OCI-LY7 (cell line): ENCODE measurements around the gene GALNT1. TPM values are rescaled to one million over a fixed set of nuclear protein-coding genes. Genes with fewer than 3 reads are reported as not detected.

Source experiments
- BruUV-seq: library from RNA; stranded (reverse); fragments of 400-500 nt; replicated peaks from 2 replicates; lab custom pipeline; 2021; lab: Mats Ljungman, UMichigan
- CTCF ChIA-PET: fragments of 300-600 bp; sonication (Branson Sonifier 250); formaldehyde crosslinking; loops from one replicate; lab custom pipeline; 2022; ENCODE audit warnings: antibody characterized with exemption; ENCODE audit not compliant: unreplicated experiment; lab: Charles Lee
- POLR2A ChIA-PET: fragments of 300-600 bp; sonication (Branson Sonifier 250); formaldehyde crosslinking; loops from one replicate; lab custom pipeline; 2022; ENCODE audit warnings: antibody characterized with exemption; lab: Charles Lee
- DNase-seq: peaks from one replicate; pipeline ENCODE4 v3.0.0-alpha.2; 2015; ENCODE audit warnings: low spot score
- H2AFZ ChIP-seq: fragments of 200-600 bp; sonication (generic), shearing (Covaris generic); 2 replicates; pipeline ENCODE4 v1.6.1; 2014; ENCODE audit warnings: mild to moderate bottlenecking, antibody characterized with exemption, low read length, moderate library complexity
- H3K27ac ChIP-seq: fragments of 200-600 bp; sonication (generic); 2 replicates; pipeline ENCODE4 v1.5.1; 2014; ENCODE audit warnings: mixed run types, low read depth, mild to moderate bottlenecking, moderate library complexity, low read length, inconsistent platforms; ENCODE audit not compliant: poor library complexity, severe bottlenecking
- H3K36me3 ChIP-seq: fragments of 200-600 bp; sonication (generic); 2 replicates; pipeline ENCODE4 v1.6.1; 2014; ENCODE audit warnings: mild to moderate bottlenecking, antibody characterized with exemption, low read length, moderate library complexity, mixed read lengths; ENCODE audit not compliant: insufficient read depth
- H3K4me1 ChIP-seq: fragments of 200-600 bp; sonication (generic); 2 replicates; pipeline ENCODE4 v1.5.1; 2014; ENCODE audit warnings: mild to moderate bottlenecking, low read length; ENCODE audit not compliant: insufficient read depth, poor library complexity, severe bottlenecking
- H3K4me2 ChIP-seq: fragments of 200-600 bp; sonication (generic); 2 replicates; pipeline ENCODE4 v1.6.1; 2014; ENCODE audit warnings: mild to moderate bottlenecking, low read length
- H3K4me3 ChIP-seq: fragments of 200-600 bp; sonication (generic); 2 replicates; pipeline ENCODE4 v1.5.1; 2014; ENCODE audit warnings: mild to moderate bottlenecking, low read depth, low read length; ENCODE audit not compliant: poor library complexity, severe bottlenecking
- H3K79me2 ChIP-seq: fragments of 200-600 bp; sonication (generic); 2 replicates; pipeline ENCODE4 v1.6.1; 2016; ENCODE audit warnings: low read depth, mild to moderate bottlenecking, low read length, moderate library complexity, mixed read lengths; ENCODE audit not compliant: insufficient read depth
- H3K9me2 ChIP-seq: fragments of 200-600 bp; sonication (generic); 2 replicates; pipeline ENCODE4 v1.6.1; 2016; ENCODE audit warnings: mild to moderate bottlenecking, low read length, mixed read lengths; ENCODE audit not compliant: insufficient read depth
- H3K9me3 ChIP-seq: fragments of 200-600 bp; sonication (generic); 2 replicates; pipeline ENCODE4 v1.6.1; 2014; ENCODE audit warnings: mild to moderate bottlenecking, mixed run types, low read length, mixed read lengths
- H4K20me1 ChIP-seq: fragments of 200-600 bp; sonication (generic); 2 replicates; pipeline ENCODE4 v1.6.1; 2014; ENCODE audit warnings: mild to moderate bottlenecking, antibody characterized with exemption, low read length, moderate library complexity, mixed read lengths; ENCODE audit not compliant: insufficient read depth
- EZH2phosphoT487 ChIP-seq: fragments of 200-600 bp; sonication (generic); IDR thresholded peaks from 2 replicates; pipeline ENCODE4 v1.6.1; 2018; ENCODE audit warnings: low read depth, borderline replicate concordance, mild to moderate bottlenecking, mixed run types, antibody characterized with exemption, low read length, moderate library complexity, mixed read lengths
- intact Hi-C: fragments of 100-400 bp; cut with micrococcal nuclease; formaldehyde crosslinking; loops from one replicate; pipeline ENCODE4 v1.10.0; 2022; ENCODE audit not compliant: unreplicated experiment
- total RNA-seq, 2 experiments: library from RNA; depleted of rRNA in 1 of 2; stranded (reverse); fragments of >200 nt in 1 of 2; shearing (Covaris generic) in 1 of 2; gene quantifications; 2 replicates each; pipeline ENCODE4 v1.2.3, GENCODE V29; 2014 to 2022
- TF ChIP-seq, protein P1 (sequence below): fragments of 200-600 bp; sonication (generic); conservative IDR thresholded peaks from 2 replicates; pipeline ENCODE4 v1.5.1; 2014; ENCODE audit warnings: mild to moderate bottlenecking, antibody characterized with exemption, low read length, moderate library complexity, mixed read lengths

Gene GALNT1
- total RNA-seq, 2 experiments from 2014 or later = 22.0 to 37.2 TPM

DNA sequence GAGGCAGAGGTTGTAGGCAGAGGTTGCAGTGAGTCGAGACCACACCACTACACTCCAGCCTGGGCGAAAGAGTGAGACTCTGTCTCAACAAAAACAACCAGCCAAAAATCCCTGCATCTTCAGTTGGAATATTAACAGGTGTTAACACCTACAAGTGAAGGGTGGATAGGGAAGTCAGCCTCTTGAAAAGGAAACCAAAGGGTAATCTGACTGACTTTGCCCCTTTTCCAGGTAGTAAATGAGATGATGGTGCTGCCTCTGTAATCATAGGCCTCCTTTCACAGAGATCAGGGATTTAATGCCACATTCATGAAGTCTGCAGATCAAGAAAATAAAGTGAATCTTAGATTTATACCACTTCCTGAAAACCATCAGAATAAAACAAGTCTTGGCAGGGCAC, 133.6 kb downstream of the GALNT1 start:
- Histone ChIP-seq H3K27ac (no peak overlapping the region), H3K4me3 (no peak overlapping the region), H3K79me2 (no peaks in the 10 kb centered on the region), H2AFZ (no peak overlapping the region), H3K4me1 (no peaks in the 10 kb centered on the region), H3K4me2 (no peak overlapping the region), H3K36me3 (peaks cover 3% of the 10 kb centered on the region; the same call in 1 of the 2 replicates), H4K20me1 (no peaks in the 10 kb centered on the region), H3K9me2 (no peaks in the 10 kb centered on the region), H3K9me3 (no peaks in the 10 kb centered on the region)
- intact Hi-C loops = no loop called here
- BruUV-seq = no TSS peak
- no peak for TF ChIP-seq EZH2phosphoT487
- TF ChIP-seq, protein P1, sequence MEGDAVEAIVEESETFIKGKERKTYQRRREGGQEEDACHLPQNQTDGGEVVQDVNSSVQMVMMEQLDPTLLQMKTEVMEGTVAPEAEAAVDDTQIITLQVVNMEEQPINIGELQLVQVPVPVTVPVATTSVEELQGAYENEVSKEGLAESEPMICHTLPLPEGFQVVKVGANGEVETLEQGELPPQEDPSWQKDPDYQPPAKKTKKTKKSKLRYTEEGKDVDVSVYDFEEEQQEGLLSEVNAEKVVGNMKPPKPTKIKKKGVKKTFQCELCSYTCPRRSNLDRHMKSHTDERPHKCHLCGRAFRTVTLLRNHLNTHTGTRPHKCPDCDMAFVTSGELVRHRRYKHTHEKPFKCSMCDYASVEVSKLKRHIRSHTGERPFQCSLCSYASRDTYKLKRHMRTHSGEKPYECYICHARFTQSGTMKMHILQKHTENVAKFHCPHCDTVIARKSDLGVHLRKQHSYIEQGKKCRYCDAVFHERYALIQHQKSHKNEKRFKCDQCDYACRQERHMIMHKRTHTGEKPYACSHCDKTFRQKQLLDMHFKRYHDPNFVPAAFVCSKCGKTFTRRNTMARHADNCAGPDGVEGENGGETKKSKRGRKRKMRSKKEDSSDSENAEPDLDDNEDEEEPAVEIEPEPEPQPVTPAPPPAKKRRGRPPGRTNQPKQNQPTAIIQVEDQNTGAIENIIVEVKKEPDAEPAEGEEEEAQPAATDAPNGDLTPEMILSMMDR = no peak
- DNase-seq = no peak
- CTCF ChIA-PET = no interaction called here
- POLR2A ChIA-PET = no interaction called here

DNA sequence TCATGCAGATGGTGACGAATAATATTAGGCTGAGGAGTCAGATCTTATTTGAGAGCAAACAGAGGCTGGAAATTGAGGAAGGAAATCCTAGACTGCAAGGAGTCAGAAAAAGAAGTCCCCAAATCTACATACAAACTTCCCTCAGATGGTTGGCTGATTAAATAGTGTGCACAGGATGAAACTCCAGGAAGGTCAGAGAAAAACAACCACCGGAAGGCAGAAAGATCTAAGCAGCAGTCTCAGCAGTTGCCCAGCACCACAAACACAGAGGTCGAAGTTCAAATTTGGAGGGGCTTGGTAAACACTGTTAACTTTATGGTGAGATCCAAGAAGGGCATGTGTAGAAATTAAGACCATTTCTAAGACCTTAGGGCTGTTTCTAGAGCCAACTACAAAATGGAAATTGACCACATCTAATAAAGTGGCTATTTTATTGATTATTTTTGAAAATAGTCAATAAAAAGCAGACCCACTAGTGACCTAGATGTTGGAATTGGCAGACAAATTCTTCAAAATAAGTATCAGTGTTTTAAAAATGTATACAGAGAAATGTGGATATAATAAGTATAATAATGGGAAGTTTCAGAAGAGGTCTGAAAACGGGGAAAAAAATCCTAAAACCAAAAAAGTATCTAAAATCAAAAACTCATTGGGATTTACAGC, 134.8 kb downstream of the GALNT1 start:
- H3K79me2 ChIP-seq = no peaks in the 10 kb centered on the region
- BruUV-seq = no TSS peak
- intact Hi-C loops = no loop called here
- no peak overlapping the region for H3K4me3 ChIP-seq
- TF ChIP-seq, protein P1 = no peak
- TF ChIP-seq EZH2phosphoT487 = no peak
- POLR2A ChIA-PET = no interaction called here
- no peak for DNase-seq
- no peaks in the 10 kb centered on the region for H3K9me3 ChIP-seq
- no peaks in the 10 kb centered on the region for H3K36me3 ChIP-seq
- H4K20me1 ChIP-seq = no peaks in the 10 kb centered on the region
- H2AFZ ChIP-seq = no peak overlapping the region
- CTCF ChIA-PET = no interaction called here
- H3K27ac ChIP-seq = no peak overlapping the region
- H3K4me1 ChIP-seq = no peaks in the 10 kb centered on the region
- H3K9me2 ChIP-seq = no peaks in the 10 kb centered on the region
- no peak overlapping the region for H3K4me2 ChIP-seq

DNA sequence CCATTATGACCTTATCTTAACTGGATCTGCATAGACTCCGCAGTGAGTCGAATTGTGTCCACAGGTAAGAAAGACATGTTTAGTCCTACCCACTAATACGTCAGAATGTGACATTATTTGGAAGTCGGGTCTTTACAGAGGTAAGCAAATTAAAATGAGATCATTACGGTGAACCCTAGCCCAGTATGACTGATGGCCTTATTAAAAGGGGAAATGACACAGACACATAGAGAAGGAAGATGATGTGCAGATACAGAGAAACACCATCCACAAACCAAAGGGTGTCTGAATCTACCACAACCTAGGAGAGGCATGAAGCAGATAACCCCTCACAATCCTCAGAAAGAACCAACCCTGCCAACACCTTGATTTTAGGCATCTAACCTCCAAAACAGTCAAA, 135.6 kb downstream of the GALNT1 start:
- H3K9me2 ChIP-seq = no peaks in the 10 kb centered on the region
- DNase-seq = no peak
- ChIA-PET POLR2A (no interaction called here), CTCF (no interaction called here)
- H3K4me3 ChIP-seq = no peak overlapping the region
- no peaks in the 10 kb centered on the region for H3K4me1 ChIP-seq
- H3K79me2 ChIP-seq = no peaks in the 10 kb centered on the region
- H3K4me2 ChIP-seq = no peak overlapping the region
- no TSS peak for BruUV-seq
- no peak overlapping the region for H3K27ac ChIP-seq
- no peak overlapping the region for H2AFZ ChIP-seq
- no peaks in the 10 kb centered on the region for H4K20me1 ChIP-seq
- intact Hi-C loops = no loop called here
- no peak for TF ChIP-seq EZH2phosphoT487
- TF ChIP-seq, protein P1 = no peak
- no peaks in the 10 kb centered on the region for H3K36me3 ChIP-seq
- H3K9me3 ChIP-seq = no peaks in the 10 kb centered on the region
